IPS-20b (cell line): ENCODE data around the gene CAMK1D.

ENCODE experiments used
- H3K27ac ChIP-seq: one replicate; pipeline ENCODE4 v1.5.1; 2013; ENCODE audit warnings: low read length
- H3K27me3 ChIP-seq: 2 replicates; pipeline ENCODE4 v1.6.1; 2013; ENCODE audit warnings: mild to moderate bottlenecking, low read length, inconsistent platforms; ENCODE audit not compliant: insufficient read depth
- H3K36me3 ChIP-seq: 2 replicates; pipeline ENCODE4 v1.6.1; 2013; ENCODE audit warnings: low read depth, mild to moderate bottlenecking, inconsistent platforms, low read length, moderate library complexity; ENCODE audit not compliant: insufficient read depth
- H3K4me1 ChIP-seq: 2 replicates; pipeline ENCODE4 v1.6.1; 2013; ENCODE audit warnings: mild to moderate bottlenecking, control low read depth, inconsistent platforms, low read length, moderate library complexity; ENCODE audit not compliant: insufficient read depth
- H3K4me3 ChIP-seq: 2 replicates; pipeline ENCODE4 v1.5.1; 2013; ENCODE audit warnings: mild to moderate bottlenecking, low read length, inconsistent platforms
- H3K9ac ChIP-seq: 2 replicates; pipeline ENCODE4 v1.6.1; 2013; ENCODE audit warnings: low read depth, mild to moderate bottlenecking, inconsistent platforms, low read length, moderate library complexity
- H3K9me3 ChIP-seq: 2 replicates; pipeline ENCODE4 v1.6.1; 2013; ENCODE audit warnings: mild to moderate bottlenecking, low read depth, low read length, inconsistent platforms; ENCODE audit not compliant: insufficient read depth

The CAMK1D gene

DNA sequence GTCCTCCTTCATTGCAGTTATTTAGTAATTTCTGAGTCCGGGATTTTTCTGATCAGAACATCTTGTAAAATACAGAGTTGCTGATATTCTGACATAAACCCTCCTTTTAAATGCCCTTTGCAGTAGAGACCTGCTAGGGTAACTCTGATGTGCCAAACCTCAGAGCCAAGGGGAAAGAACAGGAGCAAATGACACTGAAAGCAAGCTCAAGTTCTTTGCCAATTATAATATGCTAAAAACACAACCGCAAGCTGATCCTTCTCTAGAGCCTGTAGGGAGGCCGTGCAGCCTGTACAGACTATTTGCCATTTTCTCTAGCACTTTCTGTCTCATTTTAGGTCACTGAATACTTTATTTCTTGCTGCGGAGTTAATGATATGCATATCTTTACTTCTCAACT, 240.4 kb downstream of the CAMK1D start:
- H3K9ac ChIP-seq: no peak overlapping the region
- H3K36me3 ChIP-seq: no peaks in the 10 kb centered on the region
- H3K27ac ChIP-seq: no peak overlapping the region
- H3K9me3 ChIP-seq: no peaks in the 10 kb centered on the region
- H3K27me3 ChIP-seq: no peaks in the 10 kb centered on the region
- H3K4me3 ChIP-seq: no peak overlapping the region
- H3K4me1 ChIP-seq: no peaks in the 10 kb centered on the region

DNA sequence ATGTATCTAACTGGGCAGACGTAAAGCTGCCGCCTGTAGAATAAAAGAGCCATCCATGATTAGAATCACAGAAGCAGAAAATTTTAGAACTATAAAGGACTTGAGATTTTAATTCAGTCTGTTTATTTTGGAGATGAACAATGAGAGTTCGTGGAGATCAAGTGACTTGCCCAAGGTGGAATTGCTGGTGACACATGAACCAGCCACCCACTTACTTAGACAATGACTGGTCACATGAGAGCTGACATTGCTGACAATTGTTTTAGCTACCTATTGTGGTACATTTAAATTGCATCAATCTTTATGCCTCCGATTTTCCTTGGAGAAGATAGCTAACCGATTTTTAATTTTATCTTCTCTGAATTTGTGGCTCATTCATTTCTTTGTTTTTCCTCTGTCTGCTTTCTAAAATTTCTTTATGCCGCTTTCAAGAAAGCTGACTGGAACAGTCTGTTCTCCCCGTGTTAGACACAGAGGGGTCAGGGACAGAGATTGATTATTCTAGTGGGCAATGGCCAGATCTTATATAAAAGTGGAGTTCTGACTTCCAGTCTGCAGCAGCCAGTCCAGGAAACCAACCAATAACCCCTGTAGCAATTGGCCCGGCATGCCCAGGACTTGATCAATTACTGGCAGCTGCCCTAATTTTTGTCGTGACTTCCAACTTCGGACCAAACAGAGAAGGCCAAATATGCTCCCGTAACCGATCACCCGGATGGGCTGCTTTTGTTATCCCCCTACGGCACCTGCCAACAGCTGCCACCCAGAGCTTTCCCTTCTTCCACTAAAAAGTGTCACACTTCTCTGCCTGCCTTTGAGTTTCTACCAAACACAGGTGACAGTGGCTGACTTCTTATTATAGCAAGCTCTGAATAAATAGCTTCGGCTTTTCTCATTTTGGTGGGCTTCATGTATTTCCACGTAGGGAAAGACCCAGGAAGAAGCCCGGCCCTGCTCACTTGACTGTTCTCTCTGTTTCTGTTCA, 241.6 kb downstream of the CAMK1D start:
- Histone ChIP-seq H3K27me3 (no peaks in the 10 kb centered on the region), H3K4me3 (no peak overlapping the region), H3K4me1 (no peaks in the 10 kb centered on the region), H3K36me3 (no peaks in the 10 kb centered on the region), H3K27ac (no peak overlapping the region), H3K9me3 (no peaks in the 10 kb centered on the region), H3K9ac (no peak overlapping the region)

DNA sequence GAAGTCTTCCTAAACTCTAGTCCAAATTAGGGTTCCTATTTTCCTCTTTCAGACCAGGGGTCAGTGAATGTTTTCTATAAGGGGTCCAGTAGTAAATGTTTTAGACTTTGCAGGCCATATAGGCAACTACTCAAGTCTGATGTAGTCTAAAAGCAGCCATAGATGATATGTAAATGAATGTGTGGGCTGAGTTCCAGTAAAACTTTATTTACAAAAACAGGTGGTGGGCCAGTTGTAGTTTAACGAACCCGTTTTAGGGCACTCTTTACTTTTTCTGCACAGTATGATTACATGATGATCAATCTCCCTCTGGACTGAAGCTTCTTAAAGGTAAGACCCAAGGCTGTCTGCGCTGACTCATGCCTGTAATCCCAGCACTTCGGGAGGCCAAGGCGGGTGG, 243.6 kb downstream of the CAMK1D start:
- no peak overlapping the region for H3K4me3 ChIP-seq
- no peaks in the 10 kb centered on the region for H3K27me3 ChIP-seq
- H3K36me3 ChIP-seq: no peaks in the 10 kb centered on the region
- H3K9ac ChIP-seq: no peak overlapping the region
- no peak overlapping the region for H3K27ac ChIP-seq
- H3K4me1 ChIP-seq: no peaks in the 10 kb centered on the region
- no peaks in the 10 kb centered on the region for H3K9me3 ChIP-seq

DNA sequence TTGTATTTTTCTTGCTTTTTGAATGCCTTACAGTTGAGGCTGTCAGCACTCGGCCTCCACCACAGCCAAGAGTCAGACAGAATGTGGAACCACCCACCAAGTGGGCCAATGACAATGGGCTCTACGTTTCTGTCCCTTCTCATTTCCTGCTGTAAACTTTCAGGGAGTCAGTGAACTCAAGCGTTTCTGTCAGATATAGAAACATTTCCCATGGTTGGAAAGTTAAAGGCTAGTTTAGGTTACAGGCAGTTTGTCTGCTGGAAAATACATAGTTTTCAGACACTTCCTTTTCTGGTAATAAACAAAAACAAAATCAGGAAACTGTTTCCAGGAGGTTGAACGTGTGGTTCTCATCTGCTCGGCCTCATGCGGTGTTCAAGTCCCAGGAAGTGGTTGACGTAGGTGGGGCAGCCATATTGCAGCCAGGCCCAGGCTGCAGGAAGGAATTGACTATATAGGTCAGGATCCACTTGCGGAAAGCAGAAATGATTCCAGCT, 245.1 kb downstream of the CAMK1D start:
- H3K4me1 ChIP-seq: no peaks in the 10 kb centered on the region
- H3K36me3 ChIP-seq: no peaks in the 10 kb centered on the region
- H3K27ac ChIP-seq: no peak overlapping the region
- no peak overlapping the region for H3K4me3 ChIP-seq
- H3K27me3 ChIP-seq: no peaks in the 10 kb centered on the region
- H3K9me3 ChIP-seq: no peaks in the 10 kb centered on the region; the same call in 1 of the 2 replicates
- H3K9ac ChIP-seq: no peak overlapping the region

DNA sequence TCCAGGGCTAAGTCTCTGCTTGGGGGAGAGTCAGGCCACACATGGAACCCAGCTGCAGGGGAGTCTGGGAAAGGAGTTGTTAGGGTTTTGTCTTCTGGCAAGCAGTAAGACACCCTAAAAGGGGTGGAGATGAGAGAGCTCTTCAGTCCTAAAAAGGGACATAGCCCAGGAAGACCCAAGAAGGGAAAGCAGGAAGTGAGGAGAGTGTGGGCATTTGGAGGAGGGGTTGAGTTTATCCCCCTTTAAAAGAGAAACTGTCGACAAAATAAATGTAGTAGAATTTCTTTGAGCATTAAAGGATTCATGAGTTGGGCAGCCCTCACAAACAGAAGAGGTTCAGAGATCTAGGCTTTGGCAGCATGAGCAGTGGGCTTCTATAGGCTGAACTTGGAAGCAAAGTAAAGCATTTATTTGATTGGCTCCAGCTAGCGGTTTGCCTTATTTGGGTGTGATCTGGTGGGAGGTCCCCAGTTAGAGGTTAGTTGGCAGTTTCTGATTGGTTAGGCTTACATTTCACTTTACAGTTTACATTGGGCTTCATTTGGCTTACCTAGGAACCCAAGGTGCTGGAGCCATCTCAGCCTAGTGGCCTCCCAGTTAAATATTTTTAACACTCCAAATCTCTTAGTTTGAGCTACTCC, 246.7 kb downstream of the CAMK1D start:
- Histone ChIP-seq H3K9me3 (no peaks in the 10 kb centered on the region; the same call in 1 of the 2 replicates), H3K27ac (no peak overlapping the region), H3K27me3 (no peaks in the 10 kb centered on the region), H3K4me1 (no peaks in the 10 kb centered on the region), H3K9ac (no peak overlapping the region), H3K4me3 (no peak overlapping the region), H3K36me3 (no peaks in the 10 kb centered on the region)

DNA sequence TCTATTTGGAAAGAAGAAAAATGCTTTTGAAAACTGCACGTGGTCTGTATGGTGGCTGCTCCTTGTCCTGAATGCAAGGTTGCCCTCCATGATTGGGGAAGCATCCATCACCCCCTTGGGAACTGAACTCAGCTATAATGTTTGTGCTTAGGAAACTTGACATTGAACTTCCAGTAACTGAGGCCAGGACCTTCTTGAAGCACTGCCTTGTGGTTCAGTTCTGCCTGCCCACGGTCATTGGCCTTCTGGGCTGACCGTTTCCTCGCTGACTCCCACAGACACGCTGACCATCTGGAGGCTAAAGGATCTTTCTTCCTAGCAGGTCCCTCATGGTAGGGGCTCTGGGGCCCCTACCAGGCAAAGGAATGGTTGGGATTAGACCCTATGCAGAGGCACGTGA, 247.8 kb downstream of the CAMK1D start:
- Histone ChIP-seq H3K9ac (no peak overlapping the region), H3K36me3 (no peaks in the 10 kb centered on the region), H3K4me3 (no peak overlapping the region), H3K9me3 (no peaks in the 10 kb centered on the region; the same call in 1 of the 2 replicates), H3K27me3 (no peaks in the 10 kb centered on the region), H3K4me1 (no peaks in the 10 kb centered on the region), H3K27ac (no peak overlapping the region)

DNA sequence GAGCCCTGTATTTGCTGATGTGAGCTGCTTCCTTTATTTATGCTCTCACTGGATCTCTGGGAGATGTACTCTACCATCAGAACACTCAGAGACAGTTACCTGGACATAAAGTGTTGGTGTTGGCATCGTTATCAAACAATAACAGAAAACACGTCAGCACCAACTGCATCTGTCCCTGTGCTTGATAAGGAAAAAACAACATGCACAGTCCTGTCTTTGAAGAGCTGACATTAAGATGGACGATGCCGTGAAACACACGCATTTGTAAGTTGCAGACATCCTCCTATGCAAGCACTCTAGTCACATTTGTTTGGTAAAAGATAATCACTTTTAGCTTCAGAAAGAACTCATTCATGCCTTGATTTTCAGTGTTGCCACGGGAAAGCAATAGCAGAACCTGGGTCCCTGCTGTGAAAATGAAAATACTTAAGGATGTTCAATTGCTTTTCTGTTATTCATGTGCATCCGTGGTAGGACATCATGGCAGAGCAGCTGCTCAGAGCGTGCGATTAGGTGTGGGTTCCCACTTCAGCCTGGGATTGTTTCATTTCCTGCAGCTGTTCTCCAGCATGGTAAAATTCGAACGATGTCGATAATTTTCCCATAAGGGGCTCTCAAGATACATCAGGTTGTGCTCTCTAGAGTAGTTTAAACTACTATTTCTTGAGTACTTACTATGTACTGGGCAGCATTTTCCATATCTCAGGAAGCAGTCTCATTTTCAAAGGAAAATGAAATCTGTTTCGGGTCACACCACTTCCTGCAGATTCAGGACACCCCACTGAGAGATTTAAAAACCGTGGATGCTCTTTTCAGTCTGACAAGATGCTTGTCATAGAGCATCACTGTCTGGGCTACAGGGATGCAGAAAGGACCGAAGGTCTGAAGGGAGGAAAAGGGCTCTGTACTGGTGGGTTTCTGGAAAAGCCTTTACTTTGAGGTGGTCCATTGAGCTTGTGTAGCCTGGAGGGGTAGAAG, 248.7 kb downstream of the CAMK1D start:
- H3K9ac ChIP-seq: no peak overlapping the region
- no peaks in the 10 kb centered on the region for H3K27me3 ChIP-seq
- no peaks in the 10 kb centered on the region for H3K4me1 ChIP-seq
- no peaks in the 10 kb centered on the region; the same call in 1 of the 2 replicates for H3K9me3 ChIP-seq
- H3K36me3 ChIP-seq: no peaks in the 10 kb centered on the region
- no peak overlapping the region for H3K4me3 ChIP-seq
- no peak overlapping the region for H3K27ac ChIP-seq

DNA sequence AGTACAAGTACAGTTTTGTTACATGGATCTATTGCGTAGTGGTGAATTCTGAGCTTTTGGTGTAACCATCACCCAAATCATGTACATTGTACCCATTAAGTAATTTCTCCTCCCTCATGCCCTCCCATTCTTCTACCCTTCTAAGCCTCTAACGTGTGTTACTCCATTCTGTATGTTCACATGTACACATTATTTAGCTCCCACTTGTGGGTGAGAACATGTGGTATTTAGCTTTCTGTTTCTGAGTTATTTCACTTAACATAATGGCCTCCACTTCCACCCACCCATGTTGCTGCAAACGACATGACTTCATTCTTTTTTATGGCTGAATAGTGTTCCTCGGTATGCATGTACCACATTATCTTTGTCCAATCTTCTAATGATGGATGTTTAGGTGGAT, 251.3 kb downstream of the CAMK1D start:
- H3K9ac ChIP-seq: no peak overlapping the region
- no peaks in the 10 kb centered on the region; the same call in 1 of the 2 replicates for H3K9me3 ChIP-seq
- H3K4me1 ChIP-seq: no peaks in the 10 kb centered on the region
- H3K27me3 ChIP-seq: no peaks in the 10 kb centered on the region
- H3K27ac ChIP-seq: no peak overlapping the region
- H3K4me3 ChIP-seq: no peak overlapping the region
- H3K36me3 ChIP-seq: no peaks in the 10 kb centered on the region

DNA sequence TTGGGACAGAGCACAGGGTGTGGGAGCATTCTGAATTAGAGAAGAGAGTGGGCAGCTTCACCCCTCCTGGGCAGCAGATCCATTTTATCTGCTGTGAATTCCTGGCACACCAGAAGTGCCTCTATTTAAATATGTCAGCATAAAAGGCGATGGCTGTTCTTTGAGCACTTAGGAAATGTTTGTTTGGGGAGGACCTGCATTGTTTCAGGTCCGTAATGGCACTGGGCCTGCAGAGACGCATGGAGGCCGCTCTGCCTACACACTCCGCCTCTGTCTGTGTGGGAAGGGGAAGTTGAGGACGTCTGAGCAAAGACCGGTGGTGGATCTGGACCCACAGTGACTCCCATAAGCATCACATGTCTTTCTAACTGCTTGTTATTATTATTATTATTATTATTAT, 253.2 kb downstream of the CAMK1D start:
- Histone ChIP-seq H3K9me3 (no peaks in the 10 kb centered on the region; the same call in 1 of the 2 replicates), H3K9ac (no peak overlapping the region), H3K36me3 (no peaks in the 10 kb centered on the region), H3K27me3 (no peaks in the 10 kb centered on the region), H3K4me1 (no peaks in the 10 kb centered on the region), H3K27ac (no peak overlapping the region), H3K4me3 (no peak overlapping the region)

DNA sequence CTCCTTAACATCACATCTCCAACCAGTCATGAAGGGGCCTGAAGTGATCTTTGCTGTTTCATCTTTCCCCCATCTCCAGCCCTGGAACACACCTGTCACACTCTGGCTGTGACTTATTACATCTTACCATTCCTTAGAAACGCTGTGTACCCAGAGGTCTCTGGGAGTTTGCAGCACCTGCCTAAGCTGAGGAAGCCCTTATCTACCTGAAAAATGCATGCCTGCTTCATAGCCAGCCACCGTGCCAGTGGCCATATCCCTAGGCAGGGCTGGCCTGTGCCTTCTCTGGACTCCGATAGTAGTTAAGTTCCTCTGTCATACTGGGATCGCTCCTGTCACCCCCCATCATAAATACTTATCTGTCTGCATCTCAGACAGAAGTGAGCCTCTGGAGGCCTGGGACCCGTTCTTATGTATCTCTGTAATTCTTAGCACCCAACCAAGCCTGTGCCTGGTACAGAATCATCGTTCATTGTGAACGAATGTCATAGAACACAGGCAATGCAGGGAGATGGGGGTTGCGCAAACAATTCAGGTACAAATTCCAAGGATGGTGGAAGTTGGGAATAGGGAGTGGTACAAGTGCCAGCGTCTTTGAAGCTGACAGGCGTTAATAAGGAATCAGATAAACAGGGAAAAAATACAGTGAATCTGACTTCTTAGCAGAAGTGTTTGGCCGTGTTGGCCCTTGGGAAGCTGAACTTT, 254.6 kb downstream of the CAMK1D start:
- no peaks in the 10 kb centered on the region for H3K4me1 ChIP-seq
- H3K9me3 ChIP-seq: no peaks in the 10 kb centered on the region; the same call in 1 of the 2 replicates
- H3K27ac ChIP-seq: no peak overlapping the region
- H3K36me3 ChIP-seq: no peaks in the 10 kb centered on the region
- no peak overlapping the region for H3K4me3 ChIP-seq
- H3K27me3 ChIP-seq: no peaks in the 10 kb centered on the region
- no peak overlapping the region for H3K9ac ChIP-seq
